Loucy (cell line): ENCODE measurements around the gene NUP205.

Experiments used
- EZH2phosphoT487 ChIP-seq: fragments of 200-600 bp; IDR thresholded peaks from 2 replicates; pipeline ENCODE4 v1.6.1; 2018; ENCODE audit warnings: antibody characterized with exemption, mild to moderate bottlenecking, moderate library complexity, borderline replicate concordance
- TF ChIP-seq, protein P1 (sequence below): fragments of 200-600 bp; sonication (generic); conservative IDR thresholded peaks from 2 replicates; pipeline ENCODE4 v1.5.1; 2014; ENCODE audit warnings: mild to moderate bottlenecking, antibody characterized with exemption, low read length

GRCh38 chr7:135522509-135522908 lies 35.2 kb upstream of the NUP205 start:
- TF ChIP-seq, protein P1, sequence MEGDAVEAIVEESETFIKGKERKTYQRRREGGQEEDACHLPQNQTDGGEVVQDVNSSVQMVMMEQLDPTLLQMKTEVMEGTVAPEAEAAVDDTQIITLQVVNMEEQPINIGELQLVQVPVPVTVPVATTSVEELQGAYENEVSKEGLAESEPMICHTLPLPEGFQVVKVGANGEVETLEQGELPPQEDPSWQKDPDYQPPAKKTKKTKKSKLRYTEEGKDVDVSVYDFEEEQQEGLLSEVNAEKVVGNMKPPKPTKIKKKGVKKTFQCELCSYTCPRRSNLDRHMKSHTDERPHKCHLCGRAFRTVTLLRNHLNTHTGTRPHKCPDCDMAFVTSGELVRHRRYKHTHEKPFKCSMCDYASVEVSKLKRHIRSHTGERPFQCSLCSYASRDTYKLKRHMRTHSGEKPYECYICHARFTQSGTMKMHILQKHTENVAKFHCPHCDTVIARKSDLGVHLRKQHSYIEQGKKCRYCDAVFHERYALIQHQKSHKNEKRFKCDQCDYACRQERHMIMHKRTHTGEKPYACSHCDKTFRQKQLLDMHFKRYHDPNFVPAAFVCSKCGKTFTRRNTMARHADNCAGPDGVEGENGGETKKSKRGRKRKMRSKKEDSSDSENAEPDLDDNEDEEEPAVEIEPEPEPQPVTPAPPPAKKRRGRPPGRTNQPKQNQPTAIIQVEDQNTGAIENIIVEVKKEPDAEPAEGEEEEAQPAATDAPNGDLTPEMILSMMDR = no peak
- TF ChIP-seq EZH2phosphoT487 = no peak
